Rectal smooth muscle tissue (tissue), 1 donor: ENCODE data around the gene CCM2.
A peak's percentile ranks its signal among the peaks of the same experiment; 100 is the strongest.
"Not testable (repeated sequence)": the region's sequence is repeated elsewhere in the genome, so short reads cannot be mapped to it uniquely, and the experiment has no call there.

Experiments used
- H3K27ac ChIP-seq: one replicate; pipeline ENCODE4 v1.7.0; 2013; ENCODE audit warnings: low read depth, low read length, inconsistent platforms
- H3K27me3 ChIP-seq: one replicate; pipeline ENCODE4 v1.7.0; 2013; ENCODE audit warnings: low read length; ENCODE audit not compliant: control insufficient read depth, insufficient read depth
- H3K36me3 ChIP-seq: one replicate; pipeline ENCODE4 v1.7.0; 2013; ENCODE audit warnings: low read length; ENCODE audit not compliant: control insufficient read depth, insufficient read depth
- H3K4me1 ChIP-seq: one replicate; pipeline ENCODE4 v1.7.0; 2013; ENCODE audit warnings: low read length; ENCODE audit not compliant: control insufficient read depth, insufficient read depth
- H3K4me3 ChIP-seq: one replicate; pipeline ENCODE4 v1.7.0; 2013; ENCODE audit warnings: low read length
- H3K9ac ChIP-seq: one replicate; pipeline ENCODE4 v1.7.0; 2013; ENCODE audit warnings: low read length

The CCM2 gene

DNA sequence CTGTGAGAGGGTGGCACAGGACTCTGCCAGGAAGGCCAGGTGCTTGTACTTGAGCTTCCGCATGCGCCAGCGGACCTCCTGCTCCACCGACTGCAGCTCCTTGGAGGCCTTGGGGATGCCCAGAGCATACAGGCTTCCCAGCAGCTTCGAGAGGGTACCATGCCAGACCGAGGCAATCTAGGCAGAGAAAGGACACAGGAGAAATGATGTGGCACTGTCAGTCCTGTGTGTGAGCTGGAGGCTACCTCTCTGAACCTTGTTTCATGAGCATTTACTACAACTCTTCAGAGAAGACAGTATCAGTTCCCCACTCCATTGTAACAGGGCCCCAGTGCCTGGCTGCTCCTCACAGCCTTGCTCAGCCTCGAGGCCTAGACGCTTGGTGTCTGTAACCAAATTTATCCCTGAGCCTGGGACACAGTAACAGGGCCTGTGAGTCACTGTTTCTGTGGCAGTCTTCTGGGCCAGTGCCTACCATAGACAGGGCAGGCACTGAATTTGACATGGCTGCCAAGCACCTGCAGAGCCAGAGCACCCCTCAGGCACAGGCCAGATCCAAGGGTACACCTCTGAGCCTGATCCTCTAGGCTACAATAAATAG lies 105.7 kb downstream of the CCM2 start:
- Histone ChIP-seq H3K36me3 (peaks cover 76% of the 10 kb centered on the region), H3K27me3 (no peaks in the 10 kb centered on the region), H3K9ac (no peak overlapping the region), H3K4me1 (no peaks in the 10 kb centered on the region), H3K4me3 (no peak overlapping the region), H3K27ac (no peak overlapping the region)

- Histone ChIP-seq H3K36me3 (peaks cover 65% of the 10 kb centered on the region), H3K27me3 (no peaks in the 10 kb centered on the region), H3K4me3 (no peak overlapping the region), H3K9ac (no peak overlapping the region), H3K27ac (no peak overlapping the region), H3K4me1 (peaks cover 2% of the 10 kb centered on the region)
These were observed 106.8 kb downstream of the CCM2 start for GRCh38 chr7:45106820-45107219.

DNA sequence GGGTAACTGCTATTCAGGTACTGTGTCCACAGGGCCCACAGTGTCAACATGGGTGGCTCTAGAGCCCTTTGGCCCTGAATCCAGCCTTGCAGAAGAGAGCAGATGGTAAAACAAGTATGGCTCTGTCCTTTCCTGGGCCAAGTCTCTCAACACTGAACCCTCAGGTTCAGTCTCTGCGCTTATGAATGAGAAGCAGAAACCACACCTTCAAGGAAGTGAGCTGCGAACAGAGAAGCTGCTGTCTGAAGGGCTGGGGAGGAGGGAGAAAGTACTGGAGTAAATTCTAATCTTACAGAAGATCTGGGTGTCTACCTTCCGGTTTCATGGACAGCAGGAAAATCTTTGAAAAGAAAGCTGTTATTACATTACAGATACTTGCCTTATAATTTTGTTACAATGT lies 107.4 kb downstream of the CCM2 start:
- no peaks in the 10 kb centered on the region for H3K27me3 ChIP-seq
- H3K4me1 ChIP-seq: peaks cover 2% of the 10 kb centered on the region
- no peak overlapping the region for H3K27ac ChIP-seq
- H3K36me3 ChIP-seq: peaks cover 60% of the 10 kb centered on the region
- no peak overlapping the region for H3K4me3 ChIP-seq
- no peak overlapping the region for H3K9ac ChIP-seq

DNA sequence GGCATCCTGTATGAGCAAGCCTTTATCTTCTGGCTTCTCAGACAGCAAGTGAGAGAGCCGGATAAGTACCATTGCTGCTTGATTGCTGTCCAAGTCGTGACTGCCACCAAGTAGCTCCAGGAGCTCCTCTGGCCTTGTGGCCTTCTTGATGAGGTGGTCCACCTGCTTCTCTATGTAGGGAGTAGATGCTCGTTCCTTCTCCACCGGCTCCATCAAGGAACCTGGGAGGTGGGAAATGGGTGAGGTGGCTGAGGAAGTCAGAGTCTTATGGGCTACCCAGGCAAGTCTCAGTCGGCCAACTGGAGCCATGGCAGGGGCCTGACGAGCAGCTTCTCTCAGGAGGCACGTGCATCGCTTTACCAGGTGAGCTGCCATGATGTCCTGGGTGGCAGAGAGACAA lies 108.9 kb downstream of the CCM2 start:
- peaks cover 2% of the 10 kb centered on the region for H3K4me1 ChIP-seq

GRCh38 chr7:45111298-45112223 lies 111.6 kb downstream of the CCM2 start, which contains the start of gene TBRG4:
TBRG4 (minus strand) TSS chr7:45111697; CDS start chr7:45109237, 2,460 bp downstream.
- Histone ChIP-seq H3K27ac (peak within 1 kb of the TSS; percentile 89), H3K36me3 (peaks cover 23% of the 10 kb centered on the region), H3K4me1 (peaks cover 2% of the 10 kb centered on the region)

More for the DNA sequence above, 108.9 kb downstream of the CCM2 start:
- H3K4me3 ChIP-seq: no peak overlapping the region
- no peaks in the 10 kb centered on the region for H3K27me3 ChIP-seq
- no peak overlapping the region for H3K9ac ChIP-seq
- H3K27ac ChIP-seq: no peak overlapping the region
- H3K36me3 ChIP-seq: peaks cover 46% of the 10 kb centered on the region

GRCh38 chr7:45112648-45113047 lies 112.6 kb downstream of the CCM2 start:
- Histone ChIP-seq H3K9ac (no peak overlapping the region), H3K27ac (no peak overlapping the region), H3K4me3 (no peak overlapping the region)

More at GRCh38 chr7:45111298-45112223, 111.6 kb downstream of the CCM2 start, which contains the start of gene TBRG4:
- peak within 1 kb of the TSS; percentile 83 for H3K9ac ChIP-seq
- peak within 1 kb of the TSS; percentile 97 for H3K4me3 ChIP-seq
- H3K27me3 ChIP-seq: no peaks in the 10 kb centered on the region

GRCh38 chr7:45114257-45114656 lies 114.3 kb downstream of the CCM2 start:
- H3K36me3 ChIP-seq, H3K27me3 ChIP-seq, H3K27ac ChIP-seq, H3K4me1 ChIP-seq, H3K4me3 ChIP-seq, H3K9ac ChIP-seq: not testable (repeated sequence)

More at GRCh38 chr7:45112648-45113047, 112.6 kb downstream of the CCM2 start:
- H3K4me1 ChIP-seq: peaks cover 2% of the 10 kb centered on the region
- H3K27me3 ChIP-seq: no peaks in the 10 kb centered on the region
- peaks cover 13% of the 10 kb centered on the region for H3K36me3 ChIP-seq

DNA sequence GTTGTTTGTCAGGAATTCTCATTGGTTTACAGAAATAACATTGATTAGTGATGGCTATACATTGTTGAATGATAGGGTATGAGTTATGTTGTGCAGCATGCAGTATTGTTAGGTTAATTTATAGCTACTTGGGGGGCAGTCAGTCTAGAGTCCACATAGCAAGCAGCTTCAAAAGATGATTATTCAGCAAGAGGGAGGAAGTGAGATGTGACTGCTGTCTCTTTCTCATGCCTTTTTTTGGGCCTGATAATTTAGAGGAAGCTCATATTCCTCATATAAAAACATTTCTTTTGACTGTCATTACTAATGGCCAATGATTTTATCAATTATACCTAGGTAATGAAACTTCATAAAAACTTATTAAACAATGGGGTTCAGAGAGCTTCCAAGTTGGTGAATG lies 114.9 kb downstream of the CCM2 start:
- Histone ChIP-seq H3K4me1 (peaks cover 2% of the 10 kb centered on the region), H3K27ac (no peak overlapping the region), H3K36me3 (no peaks in the 10 kb centered on the region), H3K4me3 (no peak overlapping the region), H3K9ac (no peak overlapping the region), H3K27me3 (no peaks in the 10 kb centered on the region)

- no peaks in the 10 kb centered on the region for H3K4me1 ChIP-seq
- H3K36me3 ChIP-seq: no peaks in the 10 kb centered on the region
- no peak overlapping the region for H3K27ac ChIP-seq
- H3K4me3 ChIP-seq: no peak overlapping the region
- no peaks in the 10 kb centered on the region for H3K27me3 ChIP-seq
- no peak overlapping the region for H3K9ac ChIP-seq
These were observed 116.0 kb downstream of the CCM2 start for GRCh38 chr7:45116048-45116447.

GRCh38 chr7:45117582-45117981 lies 117.6 kb downstream of the CCM2 start:
- Histone ChIP-seq H3K36me3 (no peaks in the 10 kb centered on the region), H3K4me1 (no peaks in the 10 kb centered on the region), H3K27me3 (no peaks in the 10 kb centered on the region), H3K27ac (no peak overlapping the region), H3K4me3 (no peak overlapping the region), H3K9ac (no peak overlapping the region)

- Histone ChIP-seq H3K9ac (no peak overlapping the region), H3K4me3 (no peak overlapping the region), H3K36me3 (no peaks in the 10 kb centered on the region), H3K27ac (no peak overlapping the region), H3K4me1 (no peaks in the 10 kb centered on the region), H3K27me3 (no peaks in the 10 kb centered on the region)
These were observed 118.3 kb downstream of the CCM2 start for GRCh38 chr7:45118292-45118691.

GRCh38 chr7:45118889-45119331 lies 118.9 kb downstream of the CCM2 start:
- Histone ChIP-seq H3K27me3 (no peaks in the 10 kb centered on the region), H3K4me1 (no peaks in the 10 kb centered on the region), H3K9ac (no peak overlapping the region), H3K27ac (no peak overlapping the region), H3K36me3 (no peaks in the 10 kb centered on the region), H3K4me3 (no peak overlapping the region)
